ENCODE data around the gene POLR1B.
"Not testable (repeated sequence)": the region's sequence is repeated elsewhere in the genome, so short reads cannot be mapped to it uniquely, and the experiment has no call there.

POLR1B gene

GRCh38 chr2:112529757-112530156, 12.5 kb upstream of the POLR1B start:
- H3K4me1 ChIP-seq (ENCODE audit: control insufficient read depth, low read length), result no peaks in the 10 kb centered on the region
- H3K9me2 ChIP-seq (replicated peaks; ENCODE audit: control insufficient read depth, low read length), result no peaks in the 10 kb centered on the region
- no peaks in the 10 kb centered on the region for H4K20me1 ChIP-seq (ENCODE audit: control insufficient read depth, insufficient read depth, low read depth, low read length)
- H3K4me2 ChIP-seq (ENCODE audit: low read length), result no peak overlapping the region
- peaks cover 44% of the 10 kb centered on the region for H3K36me3 ChIP-seq (ENCODE audit: control insufficient read depth, low read length)
- H3K4me3 ChIP-seq (ENCODE audit: low read length), result no peak overlapping the region
- no peaks in the 10 kb centered on the region for H3F3A ChIP-seq (ENCODE audit: control insufficient read depth, insufficient read depth)
- no peak overlapping the region for H3K27ac ChIP-seq (ENCODE audit: low read depth, low read length)
- H3K27me3 ChIP-seq (ENCODE audit: control insufficient read depth, low read length), result no peaks in the 10 kb centered on the region
- no peaks in the 10 kb centered on the region for H3K9me3 ChIP-seq (ENCODE audit: control insufficient read depth, insufficient read depth, low read length)
- H3K79me2 ChIP-seq (ENCODE audit: control insufficient read depth, low read length), result no peaks in the 10 kb centered on the region
- TF ChIP-seq, protein P1, sequence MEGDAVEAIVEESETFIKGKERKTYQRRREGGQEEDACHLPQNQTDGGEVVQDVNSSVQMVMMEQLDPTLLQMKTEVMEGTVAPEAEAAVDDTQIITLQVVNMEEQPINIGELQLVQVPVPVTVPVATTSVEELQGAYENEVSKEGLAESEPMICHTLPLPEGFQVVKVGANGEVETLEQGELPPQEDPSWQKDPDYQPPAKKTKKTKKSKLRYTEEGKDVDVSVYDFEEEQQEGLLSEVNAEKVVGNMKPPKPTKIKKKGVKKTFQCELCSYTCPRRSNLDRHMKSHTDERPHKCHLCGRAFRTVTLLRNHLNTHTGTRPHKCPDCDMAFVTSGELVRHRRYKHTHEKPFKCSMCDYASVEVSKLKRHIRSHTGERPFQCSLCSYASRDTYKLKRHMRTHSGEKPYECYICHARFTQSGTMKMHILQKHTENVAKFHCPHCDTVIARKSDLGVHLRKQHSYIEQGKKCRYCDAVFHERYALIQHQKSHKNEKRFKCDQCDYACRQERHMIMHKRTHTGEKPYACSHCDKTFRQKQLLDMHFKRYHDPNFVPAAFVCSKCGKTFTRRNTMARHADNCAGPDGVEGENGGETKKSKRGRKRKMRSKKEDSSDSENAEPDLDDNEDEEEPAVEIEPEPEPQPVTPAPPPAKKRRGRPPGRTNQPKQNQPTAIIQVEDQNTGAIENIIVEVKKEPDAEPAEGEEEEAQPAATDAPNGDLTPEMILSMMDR (IDR thresholded peaks at IDR 0.05; ENCODE audit: low read depth, low read length, poor library complexity, severe bottlenecking), result no peak
- TF ChIP-seq EZH2phosphoT487 (IDR thresholded peaks at IDR 0.05; ENCODE audit: borderline replicate concordance, low read length), result no peak

GRCh38 chr2:112530728-112531127, 11.5 kb upstream of the POLR1B start:
- no peaks in the 10 kb centered on the region for H3K9me3 ChIP-seq (ENCODE audit: control insufficient read depth, insufficient read depth, low read length)
- no peaks in the 10 kb centered on the region for H3K79me2 ChIP-seq (ENCODE audit: control insufficient read depth, low read length)
- H3F3A ChIP-seq (ENCODE audit: control insufficient read depth, insufficient read depth), result peaks cover 5% of the 10 kb centered on the region; the same call in 1 of the 2 replicates
- H3K27ac ChIP-seq (ENCODE audit: low read depth, low read length), result no peak overlapping the region
- no peaks in the 10 kb centered on the region for H3K27me3 ChIP-seq (ENCODE audit: control insufficient read depth, low read length)
- H3K36me3 ChIP-seq (ENCODE audit: control insufficient read depth, low read length), result peaks cover 44% of the 10 kb centered on the region
- H3K4me2 ChIP-seq (ENCODE audit: low read length), result no peak overlapping the region
- no peaks in the 10 kb centered on the region for H3K9me2 ChIP-seq (replicated peaks; ENCODE audit: control insufficient read depth, low read length)
- no peak overlapping the region for H3K4me3 ChIP-seq (ENCODE audit: low read length)
- H3K4me1 ChIP-seq (ENCODE audit: control insufficient read depth, low read length), result no peaks in the 10 kb centered on the region
- TF ChIP-seq EZH2phosphoT487 (IDR thresholded peaks at IDR 0.05; ENCODE audit: borderline replicate concordance, low read length), result no peak
- TF ChIP-seq, protein P1 (IDR thresholded peaks at IDR 0.05; ENCODE audit: low read depth, low read length, poor library complexity, severe bottlenecking), result no peak
- no peaks in the 10 kb centered on the region for H4K20me1 ChIP-seq (ENCODE audit: control insufficient read depth, insufficient read depth, low read depth, low read length)

DNA sequence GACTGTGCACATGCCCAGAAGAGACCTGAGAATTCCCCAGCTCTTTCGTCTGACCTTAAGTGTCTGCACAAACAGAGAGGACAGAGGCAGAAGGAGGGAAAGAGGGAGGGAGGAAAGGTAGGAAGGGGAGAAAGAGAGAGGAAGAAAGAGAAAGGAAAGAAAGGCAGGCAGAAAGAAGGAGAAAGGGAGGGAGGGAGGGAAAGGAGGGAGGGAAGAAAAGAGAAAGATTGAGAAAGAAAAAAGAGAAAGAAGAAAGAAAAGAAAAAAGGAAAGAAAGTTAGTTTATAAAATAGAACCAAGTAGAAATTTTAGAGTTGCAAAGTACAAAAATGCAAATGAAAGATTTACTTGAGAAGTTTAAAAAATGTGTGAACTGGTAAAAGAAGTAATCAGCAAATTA, 7.4 kb upstream of the POLR1B start:
- no peaks in the 10 kb centered on the region for H3K9me3 ChIP-seq (ENCODE audit: control insufficient read depth, insufficient read depth, low read length)
- no peak for TF ChIP-seq EZH2phosphoT487 (IDR thresholded peaks at IDR 0.05; ENCODE audit: borderline replicate concordance, low read length)
- TF ChIP-seq, protein P1 (IDR thresholded peaks at IDR 0.05; ENCODE audit: low read depth, low read length, poor library complexity, severe bottlenecking), result no peak
- no peaks in the 10 kb centered on the region for H3K4me1 ChIP-seq (ENCODE audit: control insufficient read depth, low read length)
- peaks cover 10% of the 10 kb centered on the region for H3F3A ChIP-seq (ENCODE audit: control insufficient read depth, insufficient read depth)
- no peak overlapping the region for H3K4me3 ChIP-seq (ENCODE audit: low read length)
- no peaks in the 10 kb centered on the region for H3K79me2 ChIP-seq (ENCODE audit: control insufficient read depth, low read length)
- H3K36me3 ChIP-seq (ENCODE audit: control insufficient read depth, low read length), result peaks cover 29% of the 10 kb centered on the region
- H3K27ac ChIP-seq (ENCODE audit: low read depth, low read length), result no peak overlapping the region
- H3K4me2 ChIP-seq (ENCODE audit: low read length), result no peak overlapping the region
- no peaks in the 10 kb centered on the region for H3K27me3 ChIP-seq (ENCODE audit: control insufficient read depth, low read length)
- H3K9me2 ChIP-seq (replicated peaks; ENCODE audit: control insufficient read depth, low read length), result no peaks in the 10 kb centered on the region
- no peaks in the 10 kb centered on the region for H4K20me1 ChIP-seq (ENCODE audit: control insufficient read depth, insufficient read depth, low read depth, low read length)

GRCh38 chr2:112536665-112537064, 5.6 kb upstream of the POLR1B start:
- not testable (repeated sequence) for H4K20me1 ChIP-seq (ENCODE audit: control insufficient read depth, insufficient read depth, low read depth, low read length)

More at GRCh38 chr2:112536665-112537064, 5.6 kb upstream of the POLR1B start:
- not testable (repeated sequence) for H3K4me3 ChIP-seq (ENCODE audit: low read length); H3K27ac ChIP-seq (ENCODE audit: low read depth, low read length); H3K9me2 ChIP-seq (replicated peaks; ENCODE audit: control insufficient read depth, low read length); H3K27me3 ChIP-seq (ENCODE audit: control insufficient read depth, low read length); H3K9me3 ChIP-seq (ENCODE audit: control insufficient read depth, insufficient read depth, low read length); H3K4me2 ChIP-seq (ENCODE audit: low read length); H3K79me2 ChIP-seq (ENCODE audit: control insufficient read depth, low read length)
- Histone ChIP-seq H3F3A (ENCODE audit: control insufficient read depth, insufficient read depth) (peaks cover 15% of the 10 kb centered on the region), H3K36me3 (ENCODE audit: control insufficient read depth, low read length) (peaks cover 15% of the 10 kb centered on the region), H3K4me1 (ENCODE audit: control insufficient read depth, low read length) (peaks cover 10% of the 10 kb centered on the region)
